Suprapubic skin (tissue), 4 donors: ENCODE measurements around the gene CADPS2. TPM values are rescaled to one million over a fixed set of nuclear protein-coding genes. Genes with fewer than 3 reads are reported as not detected.

Source experiments
- DNase-seq, 2 donors: peaks; one replicate each; pipeline ENCODE4 v3.0.0-alpha.2; 2019; ENCODE audit warnings: low spot score in 2 of 2
- H3K27ac ChIP-seq: fragments of 200-600 bp; sonication (generic); one replicate; pipeline ENCODE4 v1.5.1; 2019
- H3K27me3 ChIP-seq: fragments of 200-600 bp; sonication (generic); one replicate; pipeline ENCODE4 v1.5.1; 2019
- H3K36me3 ChIP-seq: fragments of 200-600 bp; sonication (generic); one replicate; pipeline ENCODE4 v1.5.1; 2019
- H3K4me1 ChIP-seq: fragments of 200-600 bp; sonication (generic); one replicate; pipeline ENCODE4 v1.5.1; 2019
- H3K4me3 ChIP-seq: fragments of 200-600 bp; sonication (generic); one replicate; pipeline ENCODE4 v1.5.1; 2019; ENCODE audit warnings: mild to moderate bottlenecking
- H3K9me3 ChIP-seq: fragments of 200-600 bp; sonication (generic); one replicate; pipeline ENCODE4 v1.5.1; 2019
- EP300 ChIP-seq: sonication (generic); formaldehyde crosslinking; IDR thresholded peaks from one replicate; pipeline ENCODE4 v1.6.1; 2017; ENCODE audit warnings: antibody characterized with exemption
- POLR2A ChIP-seq, 2 donors: fragments of 450-650 bp; IDR thresholded peaks; one replicate each; pipeline ENCODE4 v1.6.1; 2017; ENCODE audit warnings: antibody characterized with exemption in 2 of 2, mild to moderate bottlenecking in 2 of 2, moderate library complexity in 2 of 2
- POLR2AphosphoS5 ChIP-seq, 3 donors: sonication (generic); formaldehyde crosslinking; IDR thresholded peaks; one replicate each; pipeline ENCODE4 v1.6.1; 2017; ENCODE audit warnings: antibody characterized with exemption in 3 of 3
- WGBS: methylation state at CpG from one replicate; pipeline ENCODE4 v1.1.5; 2018; 5-methylcytosine and 5-hydroxymethylcytosine counted together
- total RNA-seq, 4 donors: library from RNA; depleted of rRNA; stranded (reverse); fragments of >200 nt; gene quantifications; one replicate each; pipeline ENCODE4 v1.1.0, GENCODE V29; 2016
- TF ChIP-seq, protein P1 (sequence below), 2 donors: fragments of 200-600 bp in 1 of 2; fragments of 450-650 bp in 1 of 2; sonication (generic) in 1 of 2; IDR thresholded peaks; one replicate each; pipeline ENCODE4 v1.5.1; 2016 to 2019; ENCODE audit warnings: antibody characterized with exemption in 2 of 2, mild to moderate bottlenecking in 1 of 2, moderate library complexity in 1 of 2

CADPS2 gene
- total RNA-seq, 4 donors from 2014 or later, result 3.9 to 9.8 (median 8.1) TPM

GRCh38 chr7:122354656-122355055 is 531.6 kb downstream of the CADPS2 start:
- Histone ChIP-seq H3K4me3 (no peak overlapping the region), H3K27me3 (no peaks in the 10 kb centered on the region), H3K9me3 (no peaks in the 10 kb centered on the region), H3K27ac (no peak overlapping the region), H3K36me3 (no peaks in the 10 kb centered on the region), H3K4me1 (no peaks in the 10 kb centered on the region)
- no peak for DNase-seq
- 76% methylated on average over 2 of the region's 2 CpGs for WGBS
- no peak for TF ChIP-seq EP300
- TF ChIP-seq, protein P1, sequence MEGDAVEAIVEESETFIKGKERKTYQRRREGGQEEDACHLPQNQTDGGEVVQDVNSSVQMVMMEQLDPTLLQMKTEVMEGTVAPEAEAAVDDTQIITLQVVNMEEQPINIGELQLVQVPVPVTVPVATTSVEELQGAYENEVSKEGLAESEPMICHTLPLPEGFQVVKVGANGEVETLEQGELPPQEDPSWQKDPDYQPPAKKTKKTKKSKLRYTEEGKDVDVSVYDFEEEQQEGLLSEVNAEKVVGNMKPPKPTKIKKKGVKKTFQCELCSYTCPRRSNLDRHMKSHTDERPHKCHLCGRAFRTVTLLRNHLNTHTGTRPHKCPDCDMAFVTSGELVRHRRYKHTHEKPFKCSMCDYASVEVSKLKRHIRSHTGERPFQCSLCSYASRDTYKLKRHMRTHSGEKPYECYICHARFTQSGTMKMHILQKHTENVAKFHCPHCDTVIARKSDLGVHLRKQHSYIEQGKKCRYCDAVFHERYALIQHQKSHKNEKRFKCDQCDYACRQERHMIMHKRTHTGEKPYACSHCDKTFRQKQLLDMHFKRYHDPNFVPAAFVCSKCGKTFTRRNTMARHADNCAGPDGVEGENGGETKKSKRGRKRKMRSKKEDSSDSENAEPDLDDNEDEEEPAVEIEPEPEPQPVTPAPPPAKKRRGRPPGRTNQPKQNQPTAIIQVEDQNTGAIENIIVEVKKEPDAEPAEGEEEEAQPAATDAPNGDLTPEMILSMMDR (IDR thresholded peaks at IDR 0.05), result no peak
- no peak for TF ChIP-seq POLR2AphosphoS5 (IDR thresholded peaks at IDR 0.05)
- no peak for TF ChIP-seq POLR2A (IDR thresholded peaks at IDR 0.05)

GRCh38 chr7:122352454-122352853 is 533.8 kb downstream of the CADPS2 start:
- no peak for DNase-seq
- Histone ChIP-seq H3K27me3 (no peaks in the 10 kb centered on the region), H3K36me3 (no peaks in the 10 kb centered on the region), H3K9me3 (no peaks in the 10 kb centered on the region), H3K27ac (no peak overlapping the region), H3K4me1 (no peaks in the 10 kb centered on the region), H3K4me3 (no peak overlapping the region)
- TF ChIP-seq POLR2AphosphoS5 (IDR thresholded peaks at IDR 0.05), result no peak
- no peak for TF ChIP-seq EP300
- TF ChIP-seq POLR2A (IDR thresholded peaks at IDR 0.05), result no peak
- TF ChIP-seq, protein P1 (IDR thresholded peaks at IDR 0.05), result no peak
- WGBS, result 46% methylated on average over 3 of the region's 3 CpGs

GRCh38 chr7:122350701-122351100 is 535.6 kb downstream of the CADPS2 start:
- no peaks in the 10 kb centered on the region for H3K27me3 ChIP-seq
- H3K4me1 ChIP-seq, result no peaks in the 10 kb centered on the region
- WGBS, result 92% methylated on average over 3 of the region's 3 CpGs
- no peak overlapping the region for H3K27ac ChIP-seq
- no peak for DNase-seq
- no peak overlapping the region for H3K4me3 ChIP-seq
- H3K9me3 ChIP-seq, result no peaks in the 10 kb centered on the region
- TF ChIP-seq, protein P1 (IDR thresholded peaks at IDR 0.05), result no peak
- TF ChIP-seq EP300 (no peak), POLR2A (IDR thresholded peaks at IDR 0.05) (no peak), POLR2AphosphoS5 (IDR thresholded peaks at IDR 0.05) (no peak)
- H3K36me3 ChIP-seq, result no peaks in the 10 kb centered on the region

DNA sequence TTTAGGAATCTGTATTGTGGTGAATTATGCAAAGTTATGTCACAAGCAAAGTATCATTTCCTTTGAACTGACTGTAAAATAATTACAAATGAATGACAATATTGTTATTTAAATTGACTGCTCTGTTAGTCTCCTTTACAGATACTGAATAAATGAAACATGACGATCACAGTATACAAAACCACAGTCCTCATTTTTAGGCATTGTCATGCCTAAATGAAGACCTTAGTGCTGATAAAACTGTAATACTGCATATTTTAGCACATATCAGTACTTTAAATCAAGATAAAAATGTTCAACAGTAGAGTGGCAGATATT is 542.0 kb downstream of the CADPS2 start:
- DNase-seq, result no peak
- Histone ChIP-seq H3K4me3 (no peak overlapping the region), H3K27me3 (no peaks in the 10 kb centered on the region), H3K27ac (no peak overlapping the region), H3K9me3 (no peaks in the 10 kb centered on the region), H3K36me3 (no peaks in the 10 kb centered on the region), H3K4me1 (no peaks in the 10 kb centered on the region)
- TF ChIP-seq EP300 (no peak), POLR2A (IDR thresholded peaks at IDR 0.05) (no peak), POLR2AphosphoS5 (IDR thresholded peaks at IDR 0.05) (no peak)
- TF ChIP-seq, protein P1 (IDR thresholded peaks at IDR 0.05), result no peak
- WGBS, result 78% methylated on average over 1 of the region's 1 CpG

- no peaks in the 10 kb centered on the region for H3K4me1 ChIP-seq
- TF ChIP-seq POLR2A (IDR thresholded peaks at IDR 0.05) (no peak), EP300 (no peak), POLR2AphosphoS5 (IDR thresholded peaks at IDR 0.05) (no peak)
- TF ChIP-seq, protein P1 (IDR thresholded peaks at IDR 0.05), result no peak
- H3K27me3 ChIP-seq, result no peaks in the 10 kb centered on the region
- no peaks in the 10 kb centered on the region for H3K9me3 ChIP-seq
- DNase-seq, result no peak
- 78% methylated on average over 7 of the region's 7 CpGs for WGBS
- H3K4me3 ChIP-seq, result no peak overlapping the region
- no peaks in the 10 kb centered on the region for H3K36me3 ChIP-seq
- H3K27ac ChIP-seq, result no peak overlapping the region
Measured at GRCh38 chr7:122343601-122344302, 542.5 kb downstream of the CADPS2 start.
